Measurements from ENCODE around the gene PAPPA. TPM values are rescaled to one million over a fixed set of nuclear protein-coding genes. Genes with fewer than 3 reads are reported as not detected.

The PAPPA gene
- total RNA-seq, 3 donors from 2014 or later (not counting 1 experiment from before 2014, with no cell fraction given): not detected

DNA sequence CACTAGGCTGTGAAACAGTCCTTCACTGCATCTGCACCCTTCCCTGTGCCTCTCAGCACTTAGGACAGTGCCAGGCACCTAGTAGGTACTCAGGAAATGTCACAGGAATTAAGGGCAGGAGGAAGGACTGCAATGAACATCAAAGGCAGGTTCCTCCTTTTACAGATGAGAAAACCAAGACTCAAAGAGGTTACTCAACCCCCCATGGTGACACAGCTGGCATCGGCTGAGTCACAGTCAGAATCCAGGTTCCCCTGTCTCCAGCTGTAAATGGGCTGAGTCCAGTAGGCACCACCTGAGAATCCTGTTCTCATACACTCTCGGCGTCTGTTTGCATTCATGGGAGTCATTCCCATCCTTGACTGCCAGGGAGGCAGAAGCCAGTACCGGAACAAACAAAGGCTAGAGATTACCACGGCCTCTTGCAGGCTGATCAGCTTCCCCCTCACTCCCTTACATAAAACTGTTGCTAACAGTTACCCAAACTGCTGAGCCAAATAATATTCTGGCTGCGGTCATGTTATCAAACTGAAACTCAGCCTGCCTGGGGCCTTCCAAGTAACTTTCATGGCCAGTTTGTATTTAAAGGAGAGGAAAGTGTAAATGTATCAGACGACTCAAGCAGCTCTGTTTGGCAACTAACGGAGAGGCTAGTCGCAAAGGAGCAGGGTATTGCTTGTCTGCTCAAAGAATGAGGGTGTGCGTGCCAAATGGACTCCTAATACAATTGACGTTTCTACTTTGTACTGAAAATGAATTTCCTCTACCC is 201.7 kb downstream of the PAPPA start:
- TF ChIP-seq, protein P1, sequence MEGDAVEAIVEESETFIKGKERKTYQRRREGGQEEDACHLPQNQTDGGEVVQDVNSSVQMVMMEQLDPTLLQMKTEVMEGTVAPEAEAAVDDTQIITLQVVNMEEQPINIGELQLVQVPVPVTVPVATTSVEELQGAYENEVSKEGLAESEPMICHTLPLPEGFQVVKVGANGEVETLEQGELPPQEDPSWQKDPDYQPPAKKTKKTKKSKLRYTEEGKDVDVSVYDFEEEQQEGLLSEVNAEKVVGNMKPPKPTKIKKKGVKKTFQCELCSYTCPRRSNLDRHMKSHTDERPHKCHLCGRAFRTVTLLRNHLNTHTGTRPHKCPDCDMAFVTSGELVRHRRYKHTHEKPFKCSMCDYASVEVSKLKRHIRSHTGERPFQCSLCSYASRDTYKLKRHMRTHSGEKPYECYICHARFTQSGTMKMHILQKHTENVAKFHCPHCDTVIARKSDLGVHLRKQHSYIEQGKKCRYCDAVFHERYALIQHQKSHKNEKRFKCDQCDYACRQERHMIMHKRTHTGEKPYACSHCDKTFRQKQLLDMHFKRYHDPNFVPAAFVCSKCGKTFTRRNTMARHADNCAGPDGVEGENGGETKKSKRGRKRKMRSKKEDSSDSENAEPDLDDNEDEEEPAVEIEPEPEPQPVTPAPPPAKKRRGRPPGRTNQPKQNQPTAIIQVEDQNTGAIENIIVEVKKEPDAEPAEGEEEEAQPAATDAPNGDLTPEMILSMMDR (IDR thresholded peaks at IDR 0.05): no peak
- H3K9me3 ChIP-seq (ENCODE audit: control insufficient read depth, insufficient read depth, low read length): peaks cover 3% of the 10 kb centered on the region
- Mint-ChIP-seq H3K9me3 (peaks cover 2 to 11% of the 10 kb centered on the region in 2 donors), H3K27me3 (ENCODE audit: low read depth in 2 of 2) (no peaks in the 10 kb centered on the region), H3K27ac (no peak overlapping the region), H3K36me3 (no peaks in the 10 kb centered on the region), H3K4me3 (no peak overlapping the region), H3K4me1 (no peaks in the 10 kb centered on the region)
- H3K36me3 ChIP-seq (ENCODE audit: control insufficient read depth, insufficient read depth, low read length): no peaks in the 10 kb centered on the region
- no peaks in the 10 kb centered on the region for H3K4me1 ChIP-seq (ENCODE audit: control insufficient read depth, insufficient read depth, low read length)
- intact Hi-C loops (cut with micrococcal nuclease): no loop called here
- H3K27me3 ChIP-seq (ENCODE audit: control insufficient read depth, insufficient read depth, low read length): no peaks in the 10 kb centered on the region
- H3K4me3 ChIP-seq (ENCODE audit: low read length): no peak overlapping the region
- ATAC-seq (no peak), DNase-seq (no peak)
- no peak overlapping the region for H3K27ac ChIP-seq (ENCODE audit: low read length)
- 80% methylated on average over 11 of the region's 11 CpGs for WGBS (ENCODE audit: insufficient coverage)

DNA sequence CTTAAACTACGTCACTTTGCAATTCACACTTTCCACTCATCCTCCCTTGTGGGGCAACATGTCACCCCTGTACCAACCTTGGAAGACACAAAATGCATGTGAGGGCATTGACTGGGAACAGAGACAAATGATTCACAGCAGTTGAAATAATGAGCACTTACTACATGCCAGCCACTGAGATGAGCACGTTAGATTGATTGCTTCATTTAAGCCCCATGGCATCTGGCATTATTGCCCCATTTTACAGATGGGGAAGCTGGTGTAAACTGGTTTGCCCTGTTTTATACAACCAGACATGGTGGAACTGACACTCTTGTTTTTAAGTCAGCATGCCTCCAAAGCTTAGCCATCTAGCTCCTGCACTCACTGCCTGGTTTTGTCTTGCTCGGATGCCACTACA is 204.7 kb downstream of the PAPPA start:
- H3K4me3 Mint-ChIP-seq: no peak overlapping the region
- peaks cover 6 to 12% of the 10 kb centered on the region in 2 donors for H3K9me3 Mint-ChIP-seq
- H3K27ac Mint-ChIP-seq: no peak overlapping the region
- intact Hi-C loops (cut with micrococcal nuclease): no loop called here
- Histone ChIP-seq H3K4me1 (ENCODE audit: control insufficient read depth, insufficient read depth, low read length) (no peaks in the 10 kb centered on the region), H3K9me3 (ENCODE audit: control insufficient read depth, insufficient read depth, low read length) (peaks cover 3% of the 10 kb centered on the region), H3K27ac (ENCODE audit: low read length) (no peak overlapping the region), H3K27me3 (ENCODE audit: control insufficient read depth, insufficient read depth, low read length) (no peaks in the 10 kb centered on the region), H3K36me3 (ENCODE audit: control insufficient read depth, insufficient read depth, low read length) (no peaks in the 10 kb centered on the region), H3K4me3 (ENCODE audit: low read length) (no peak overlapping the region)
- ATAC-seq (no peak), DNase-seq (no peak)
- no peaks in the 10 kb centered on the region for H3K4me1 Mint-ChIP-seq
- TF ChIP-seq, protein P1 (IDR thresholded peaks at IDR 0.05): no peak
- 94% methylated on average over 3 of the region's 3 CpGs for whole genome bisulfite sequencing (ENCODE audit: insufficient coverage)
- no peaks in the 10 kb centered on the region for H3K36me3 Mint-ChIP-seq
- H3K27me3 Mint-ChIP-seq (ENCODE audit: low read depth in 2 of 2): no peaks in the 10 kb centered on the region

DNA sequence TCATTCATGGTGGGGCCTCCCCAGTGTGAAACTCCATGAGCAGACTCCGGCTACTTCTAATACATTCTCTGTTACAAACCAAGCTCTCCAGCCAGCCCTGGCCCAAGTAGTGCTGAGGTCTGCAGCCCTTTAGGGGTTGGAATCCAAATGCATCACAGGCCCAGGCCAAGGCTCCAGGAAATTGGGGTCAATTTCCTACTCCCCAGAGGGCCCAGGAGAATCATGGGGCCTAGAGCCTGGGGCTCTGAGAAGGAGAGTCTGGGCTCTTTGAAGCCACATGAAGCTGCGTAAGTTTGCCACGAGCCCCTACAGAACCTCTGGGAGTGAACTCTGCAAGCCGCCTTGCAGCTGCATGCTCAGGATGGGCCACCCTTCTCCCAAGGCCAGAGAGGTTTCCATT is 206.4 kb downstream of the PAPPA start:
- DNase-seq (no peak), ATAC-seq (no peak)
- no peak overlapping the region for H3K4me3 Mint-ChIP-seq
- H3K4me3 ChIP-seq (ENCODE audit: low read length): no peak overlapping the region
- no peaks in the 10 kb centered on the region for H3K27me3 Mint-ChIP-seq (ENCODE audit: low read depth in 2 of 2)
- no peaks in the 10 kb centered on the region for H3K36me3 ChIP-seq (ENCODE audit: control insufficient read depth, insufficient read depth, low read length)
- no peaks in the 10 kb centered on the region for H3K4me1 Mint-ChIP-seq
- H3K9me3 Mint-ChIP-seq: peaks cover 4 to 6% of the 10 kb centered on the region in 2 donors
- no peak overlapping the region for H3K27ac Mint-ChIP-seq
- H3K27ac ChIP-seq (ENCODE audit: low read length): no peak overlapping the region
- intact Hi-C loops (cut with micrococcal nuclease): no loop called here
- H3K27me3 ChIP-seq (ENCODE audit: control insufficient read depth, insufficient read depth, low read length): no peaks in the 10 kb centered on the region
- H3K4me1 ChIP-seq (ENCODE audit: control insufficient read depth, insufficient read depth, low read length): no peaks in the 10 kb centered on the region
- H3K36me3 Mint-ChIP-seq: no peaks in the 10 kb centered on the region
- WGBS (ENCODE audit: insufficient coverage): 68% methylated on average over 4 of the region's 4 CpGs
- TF ChIP-seq, protein P1 (IDR thresholded peaks at IDR 0.05): no peak
- H3K9me3 ChIP-seq (ENCODE audit: control insufficient read depth, insufficient read depth, low read length): peaks cover 3% of the 10 kb centered on the region

DNA sequence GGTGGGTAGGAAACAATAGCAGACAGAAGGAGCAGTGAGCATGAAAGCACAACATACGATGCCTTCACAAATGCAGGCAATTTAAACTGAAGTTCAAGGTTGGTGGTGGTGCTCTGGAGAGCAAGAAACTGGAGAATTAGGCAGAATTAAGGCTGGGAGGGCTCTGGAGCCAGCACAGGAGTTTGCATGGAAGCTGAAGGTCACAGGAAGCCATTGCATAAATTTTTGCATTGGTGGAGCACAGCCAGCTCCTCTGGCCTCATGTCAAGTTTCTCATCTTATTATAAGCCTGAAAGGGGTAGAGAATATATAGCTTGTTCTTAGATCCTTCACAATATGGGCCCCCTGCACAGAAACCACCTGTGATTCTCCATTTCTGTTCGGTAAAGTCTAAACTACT is 207.4 kb downstream of the PAPPA start:
- ATAC-seq (no peak), DNase-seq (no peak)
- Histone ChIP-seq H3K9me3 (ENCODE audit: control insufficient read depth, insufficient read depth, low read length) (no peaks in the 10 kb centered on the region), H3K27ac (ENCODE audit: low read length) (no peak overlapping the region), H3K4me3 (ENCODE audit: low read length) (no peak overlapping the region), H3K27me3 (ENCODE audit: control insufficient read depth, insufficient read depth, low read length) (no peaks in the 10 kb centered on the region), H3K36me3 (ENCODE audit: control insufficient read depth, insufficient read depth, low read length) (no peaks in the 10 kb centered on the region), H3K4me1 (ENCODE audit: control insufficient read depth, insufficient read depth, low read length) (no peaks in the 10 kb centered on the region)
- H3K9me3 Mint-ChIP-seq: peaks cover 4 to 6% of the 10 kb centered on the region in 2 donors
- no peaks in the 10 kb centered on the region for H3K36me3 Mint-ChIP-seq
- no peak overlapping the region for H3K27ac Mint-ChIP-seq
- H3K27me3 Mint-ChIP-seq (ENCODE audit: low read depth in 2 of 2): no peaks in the 10 kb centered on the region
- TF ChIP-seq, protein P1 (IDR thresholded peaks at IDR 0.05): no peak
- H3K4me1 Mint-ChIP-seq: no peaks in the 10 kb centered on the region
- no peak overlapping the region for H3K4me3 Mint-ChIP-seq
- intact Hi-C loops (cut with micrococcal nuclease): no loop called here
- WGBS (ENCODE audit: insufficient coverage): 90% methylated on average over 2 of the region's 2 CpGs
